Fibroblast of skin of right quadriceps (primary cell): ENCODE data around the gene SIGLEC11.
A peak's percentile ranks its signal among the peaks of the same experiment; 100 is the strongest.
"Not testable (repeated sequence)": the region's sequence is repeated elsewhere in the genome, so short reads cannot be mapped to it uniquely, and the experiment has no call there.

Experiments used
- DNase-seq: peaks from one replicate; pipeline ENCODE4 v3.0.0-alpha.2; 2013

The SIGLEC11 gene

DNA sequence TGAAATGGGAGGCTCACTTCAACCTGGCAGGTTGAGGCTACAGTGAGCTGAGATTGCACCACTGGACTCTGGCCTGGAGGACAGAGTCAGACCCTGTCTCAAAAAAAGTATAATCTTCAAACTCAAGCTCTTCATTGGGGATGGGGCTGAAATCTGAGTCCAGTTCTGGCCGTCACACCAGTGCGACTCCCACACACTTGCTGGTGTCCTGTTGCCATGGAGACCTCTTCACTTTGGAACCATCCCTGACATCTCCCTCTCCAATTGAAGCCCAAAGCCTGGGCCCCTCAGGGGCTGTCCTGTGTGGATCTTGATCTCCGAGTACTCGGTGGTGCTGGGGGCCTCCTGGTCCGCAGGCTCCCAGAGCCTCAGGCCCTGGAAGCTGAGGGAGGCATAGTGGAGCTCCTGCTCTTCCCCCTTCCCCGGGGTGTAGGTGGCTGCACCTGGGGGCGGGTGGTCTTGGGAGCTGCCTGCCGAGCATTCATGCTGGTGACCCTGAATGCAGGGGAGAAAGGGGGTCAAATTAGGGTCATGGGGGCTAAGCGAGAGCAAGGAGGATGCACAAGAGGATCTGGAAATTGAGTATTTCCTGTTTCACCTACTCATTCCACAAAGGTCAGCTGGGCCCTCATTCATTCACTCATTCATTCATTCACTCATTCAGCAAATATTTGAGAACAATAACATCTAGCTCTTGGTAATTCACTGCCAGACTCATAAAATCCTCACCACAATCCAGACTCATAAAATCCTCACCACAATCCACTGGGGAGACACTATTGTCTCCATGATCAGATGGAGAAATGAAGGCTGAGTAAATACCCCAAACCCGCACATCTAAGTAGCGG is 11.0 kb downstream of the SIGLEC11 start:
- DNase-seq: no peak

GRCh38 chr19:49946415-49946814 is 14.6 kb downstream of the SIGLEC11 start:
- no peak for DNase-seq

DNA sequence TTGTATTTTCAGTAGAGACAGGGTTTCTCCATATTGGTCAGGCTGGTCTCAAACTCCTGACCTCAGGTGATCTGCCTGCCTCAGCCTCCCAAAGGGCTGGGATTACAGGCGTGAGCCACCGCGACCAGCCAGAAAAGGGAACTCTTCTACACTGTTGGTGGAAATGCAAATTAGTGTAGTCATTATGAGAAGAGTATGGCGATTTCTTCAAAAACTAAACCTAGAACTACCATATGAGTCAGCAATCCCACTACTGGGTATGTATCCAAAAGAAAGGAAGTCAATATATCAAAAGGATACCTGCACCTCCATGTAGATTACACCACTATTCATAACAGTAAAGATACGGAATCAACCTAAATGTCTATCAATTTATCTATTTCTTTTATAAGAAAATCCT is 16.4 kb downstream of the SIGLEC11 start:
- not testable (repeated sequence) for DNase-seq

- no peak for DNase-seq
Measured at GRCh38 chr19:49940482-49940791, 20.5 kb downstream of the SIGLEC11 start.

DNA sequence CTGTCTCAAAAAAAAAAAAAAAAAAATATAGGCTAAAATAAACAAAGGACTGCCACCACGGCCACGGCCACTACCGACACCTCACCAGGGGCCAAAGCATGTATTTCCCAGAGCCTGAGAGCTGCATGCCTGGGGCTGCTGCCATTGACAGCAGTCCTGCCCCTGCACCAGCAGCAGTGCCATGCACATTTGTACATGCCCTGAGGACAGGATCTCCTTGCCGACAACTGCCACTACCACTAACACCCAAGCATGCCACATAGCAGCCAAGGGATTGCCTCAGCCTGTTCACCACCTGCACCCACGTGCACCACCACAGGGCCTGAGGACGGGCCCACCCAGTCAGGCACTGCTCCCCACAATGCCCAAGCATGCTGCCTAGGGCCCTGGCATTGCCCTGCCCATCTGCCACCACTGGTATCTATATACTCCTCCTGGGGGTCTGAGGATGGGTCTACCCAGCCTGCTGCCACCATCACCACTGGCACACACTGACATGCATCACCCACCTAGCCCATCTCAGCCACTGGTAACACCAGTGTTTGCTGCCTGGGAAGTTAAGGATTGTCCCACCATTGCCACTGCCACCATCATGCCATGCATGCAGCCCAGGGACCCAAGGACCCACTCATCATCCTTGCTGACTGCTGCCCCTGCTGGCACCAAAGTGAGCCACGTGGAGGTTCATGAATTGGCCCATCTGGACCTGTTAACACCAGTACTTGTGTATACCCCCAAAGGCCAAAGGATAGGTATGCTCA is 21.1 kb downstream of the SIGLEC11 start:
- no peak for DNase-seq

GRCh38 chr19:49938662-49939061 is 22.3 kb downstream of the SIGLEC11 start:
- DNase-seq: no peak

- peak; percentile 59 for DNase-seq
Measured at GRCh38 chr19:49937750-49938381, 23.1 kb downstream of the SIGLEC11 start.

DNA sequence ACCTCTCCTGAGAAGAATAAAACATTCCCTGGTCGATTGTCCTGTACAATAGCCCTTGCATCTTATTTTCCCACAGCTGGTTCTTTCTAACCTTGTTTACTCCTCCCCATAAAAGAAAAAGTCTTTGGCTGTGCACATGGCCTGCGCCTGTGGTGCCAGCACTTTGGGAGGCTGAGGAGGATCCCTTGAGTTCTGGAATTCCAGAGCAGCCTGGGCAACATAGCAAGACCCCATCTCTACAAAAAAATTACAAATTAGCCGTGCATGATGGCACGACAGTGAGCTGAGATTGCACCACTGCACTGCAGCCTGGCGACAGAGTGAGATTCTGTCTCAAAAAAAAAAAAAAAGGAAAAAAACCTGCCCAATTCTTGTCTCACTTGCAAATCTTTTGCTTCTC is 24.4 kb downstream of the SIGLEC11 start:
- DNase-seq: no peak

DNA sequence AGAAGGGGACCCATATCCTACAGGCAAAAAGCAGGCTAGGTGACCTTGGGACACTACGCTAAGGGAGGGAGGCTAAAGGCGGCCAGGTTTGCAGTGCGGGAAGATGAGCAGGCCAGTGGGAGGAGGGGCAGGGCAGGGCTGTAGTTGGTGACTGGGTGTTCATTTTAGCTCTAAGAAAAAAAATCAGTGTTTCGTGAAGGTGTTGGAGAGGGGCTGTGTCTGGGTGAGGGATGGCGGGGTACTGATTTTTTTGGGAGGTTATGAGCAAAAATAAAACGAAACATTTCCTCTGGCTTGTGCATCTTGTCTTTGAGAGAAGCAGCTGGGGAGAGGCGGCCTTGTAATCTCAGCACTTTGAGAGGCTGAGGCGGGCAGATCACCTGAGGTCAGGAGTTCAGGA is 27.3 kb downstream of the SIGLEC11 start:
- no peak for DNase-seq

GRCh38 chr19:49932731-49933131 is 28.2 kb downstream of the SIGLEC11 start:
- DNase-seq: no peak

GRCh38 chr19:49932041-49932451 is 28.9 kb downstream of the SIGLEC11 start:
- no peak for DNase-seq

GRCh38 chr19:49931293-49932040 is 29.5 kb downstream of the SIGLEC11 start:
- DNase-seq: no peak

- no peak for DNase-seq
Measured at GRCh38 chr19:49930483-49931011, 30.4 kb downstream of the SIGLEC11 start.

DNA sequence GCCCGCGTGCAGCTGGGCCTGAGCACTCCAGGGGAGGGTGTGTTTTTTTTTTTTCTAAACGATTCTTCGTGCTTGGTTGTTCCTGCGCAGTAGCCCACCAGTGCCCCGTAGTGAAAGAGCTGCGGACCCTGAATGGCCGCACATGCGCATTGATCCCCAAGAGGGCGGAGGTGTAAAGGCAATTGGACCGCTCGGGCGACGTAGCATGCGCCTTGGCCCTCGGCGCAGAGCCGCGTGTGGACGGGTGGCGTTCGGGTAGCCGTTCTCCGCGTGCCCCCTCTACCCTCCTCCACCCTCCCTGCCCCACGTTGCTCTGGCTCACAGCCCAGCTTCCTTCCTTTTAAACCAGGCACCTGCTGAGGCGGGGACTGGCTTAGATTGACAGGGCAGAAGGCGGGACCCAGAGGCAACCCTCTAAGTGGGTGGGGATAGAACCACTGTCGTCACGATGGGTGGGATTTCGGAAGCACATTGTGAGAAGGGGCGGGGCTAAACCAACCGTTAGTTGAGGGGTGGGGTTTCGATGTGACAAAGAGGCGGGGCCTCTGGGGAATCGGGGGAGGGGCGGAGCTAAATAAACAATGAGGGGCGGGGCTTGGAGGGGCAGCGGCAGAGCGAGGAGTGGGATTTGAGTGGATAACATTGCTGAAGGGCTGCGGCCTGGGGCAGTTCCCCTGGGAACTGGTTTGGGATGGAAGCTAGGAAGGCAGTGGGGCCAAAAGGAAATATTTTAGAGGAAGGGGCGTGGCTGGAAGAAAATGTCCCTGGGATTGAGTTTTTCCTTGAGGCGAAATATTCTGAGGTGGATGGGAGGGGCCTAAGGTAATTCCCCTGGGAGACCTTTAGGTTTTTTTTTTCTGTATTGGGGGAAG is 31.1 kb downstream of the SIGLEC11 start:
- DNase-seq: peak; percentile 96

DNA sequence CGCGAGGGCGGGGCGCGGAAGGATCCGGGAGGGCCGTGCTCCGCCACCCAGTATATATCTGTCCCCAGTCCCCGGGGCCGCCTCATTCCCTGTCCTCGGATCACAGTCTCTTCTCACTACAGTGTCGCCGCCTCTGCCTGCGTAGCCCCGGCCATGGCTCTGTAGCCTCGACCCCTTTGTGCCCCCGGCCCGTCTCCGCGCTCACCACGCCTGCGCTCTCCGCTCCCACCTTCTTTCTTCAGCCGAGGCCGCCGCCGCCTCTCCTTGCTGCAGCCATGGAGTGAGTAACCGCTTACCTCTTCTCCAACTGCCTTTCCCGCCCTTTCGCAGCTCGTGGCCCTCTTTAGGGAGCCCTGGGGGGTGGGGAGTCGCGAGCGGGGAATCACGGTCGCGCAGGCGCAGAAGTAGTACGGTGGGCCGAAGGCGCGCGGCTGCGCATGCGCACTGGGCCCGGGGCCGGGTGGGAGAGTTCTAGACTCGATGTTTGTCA is 31.8 kb downstream of the SIGLEC11 start, which contains the start of the genes ATF5 and NUP62:
TSS of gene ATF5 (plus strand) at position 85 of the 490 bp plus-strand sequence. CDS start 1,646 bp downstream, outside the sequence.
TSS of gene NUP62 (minus strand) at position 384 of the 490 bp plus-strand sequence. CDS start 19,697 bp downstream, outside the sequence.
- peak; percentile 87 for DNase-seq

DNA sequence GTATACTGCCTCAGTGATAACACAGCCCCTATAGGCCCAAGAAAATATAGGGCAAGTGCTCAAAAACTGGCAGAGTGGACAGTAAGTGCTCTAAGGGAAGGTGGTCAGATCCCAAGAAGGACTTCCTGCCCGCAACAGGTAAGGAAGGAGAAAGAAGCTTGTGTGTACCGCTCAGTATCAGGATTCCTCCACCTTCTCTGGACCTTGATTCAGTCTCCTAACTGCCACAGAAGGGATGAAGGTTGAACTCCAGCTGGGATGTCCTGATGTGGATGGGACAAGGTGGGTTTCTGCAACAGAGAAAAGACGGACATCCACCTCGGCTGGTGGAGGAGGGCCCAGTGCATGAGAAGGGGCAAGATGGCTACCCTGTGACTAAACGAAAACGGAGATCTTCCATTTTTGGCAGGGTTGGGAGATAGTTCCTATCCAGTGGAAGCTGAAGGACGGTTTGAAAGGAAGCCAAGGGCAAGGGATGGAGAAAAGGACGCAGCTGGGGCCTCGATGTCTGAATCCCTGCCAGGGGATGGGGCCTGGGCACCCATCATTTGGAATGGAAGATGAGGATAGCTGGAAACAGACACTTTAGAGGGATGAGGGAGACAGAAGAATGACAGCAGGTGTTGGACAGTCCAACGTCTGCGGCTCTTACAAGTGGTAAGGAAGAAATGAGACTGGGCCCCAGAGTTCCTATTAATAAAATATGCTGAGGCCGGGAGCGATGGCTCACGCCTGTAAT is 33.3 kb downstream of the SIGLEC11 start:
- DNase-seq: no peak

GRCh38 chr19:49926515-49926914 is 34.5 kb downstream of the SIGLEC11 start:
- no peak for DNase-seq

DNA sequence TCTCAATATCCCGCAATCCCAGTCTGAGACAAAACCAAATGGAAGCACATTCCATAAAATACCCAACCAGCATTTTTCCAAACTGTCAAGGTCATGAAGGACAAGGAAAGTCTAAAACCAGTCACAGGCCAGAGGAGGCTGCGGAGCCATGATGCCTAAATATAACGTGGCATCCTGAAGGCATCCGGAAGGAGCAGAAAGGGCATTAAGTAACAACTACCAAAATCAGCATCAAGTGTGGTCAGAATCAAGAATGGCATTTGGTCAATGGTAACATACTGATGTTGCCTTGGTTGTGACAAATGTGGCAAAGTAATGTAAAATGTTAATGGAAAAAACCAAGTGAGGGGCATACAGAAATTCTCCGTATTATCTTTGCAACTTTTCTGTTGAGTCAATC is 35.5 kb downstream of the SIGLEC11 start:
- no peak for DNase-seq

DNA sequence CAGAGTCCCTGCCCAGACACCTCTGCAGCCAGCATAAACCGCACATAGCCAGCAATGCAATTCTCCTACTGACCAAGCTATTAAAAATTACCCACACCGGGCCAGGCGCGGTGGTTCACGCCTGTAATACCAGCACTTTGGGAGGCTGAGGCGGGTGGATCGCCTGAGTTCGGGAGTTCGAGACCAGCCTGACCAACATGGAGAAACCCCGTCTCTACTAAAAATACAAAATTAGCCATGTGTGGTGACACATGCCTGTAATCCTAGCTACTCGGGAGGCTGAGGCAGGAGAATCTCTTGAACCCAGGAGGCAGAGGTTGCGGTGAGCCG is 36.1 kb downstream of the SIGLEC11 start:
- DNase-seq: not testable (repeated sequence)

DNA sequence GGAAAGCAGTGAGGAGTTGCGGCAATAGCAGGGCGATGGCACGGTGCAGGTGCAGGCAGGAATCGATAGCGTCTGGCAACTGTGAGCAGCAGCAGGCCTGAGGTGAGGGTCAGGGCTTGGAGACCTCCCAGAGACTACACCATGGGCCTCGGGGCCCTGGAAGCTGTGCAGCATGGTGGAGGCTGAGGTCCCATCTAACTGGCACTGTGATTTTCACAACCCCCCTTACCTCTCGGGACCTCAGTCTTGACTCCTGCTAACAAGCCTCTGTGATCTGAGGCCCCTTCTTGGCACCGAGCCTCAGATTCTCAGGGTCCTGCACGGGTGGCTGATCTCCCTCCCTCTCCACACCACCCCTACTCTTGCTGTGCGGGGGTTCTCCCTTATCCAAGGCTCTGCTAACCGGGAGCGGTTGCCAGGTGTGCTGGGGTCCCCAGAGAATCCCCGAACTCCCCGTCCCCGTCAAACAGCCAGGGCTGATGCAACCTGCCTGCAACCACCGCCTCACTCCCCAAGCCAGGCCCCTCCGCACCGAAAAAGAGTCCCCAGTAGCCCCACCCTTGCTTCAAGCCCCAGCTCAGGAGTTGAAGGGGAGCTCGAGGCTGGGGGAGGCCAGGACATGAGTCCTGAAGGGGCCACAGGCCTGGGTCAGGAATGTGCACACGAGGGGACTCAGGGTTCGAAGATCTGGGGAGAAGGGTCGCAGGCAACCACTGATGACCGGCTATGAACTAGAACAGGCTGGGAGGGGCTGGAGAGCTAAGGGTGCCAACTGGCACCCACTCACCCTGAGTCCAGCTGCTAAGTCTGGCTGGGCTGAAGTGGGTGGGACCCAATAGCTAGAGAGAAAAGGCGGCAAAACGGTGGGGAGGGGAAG is 36.7 kb downstream of the SIGLEC11 start:
- peak; percentile 38 for DNase-seq
